Neural crest cell (in vitro differentiated cells): Measurements from ENCODE around the gene WWP2. TPM values are rescaled to one million over a fixed set of nuclear protein-coding genes. Genes with fewer than 3 reads are reported as not detected.
"Not testable (repeated sequence)": the region's sequence is repeated elsewhere in the genome, so short reads cannot be mapped to it uniquely, and the experiment has no call there.

ENCODE experiments used
- DNase-seq: peaks from one replicate; pipeline ENCODE4 v3.0.0; 2021; ENCODE audit warnings: low read depth, mixed read lengths, low spot score
- H3K27ac Mint-ChIP-seq: one replicate; pipeline ENCODE4 v1.8.0; 2021; ENCODE audit warnings: mild to moderate bottlenecking, mixed read lengths; ENCODE audit not compliant: unreplicated experiment
- H3K27me3 Mint-ChIP-seq: 2 replicates; pipeline ENCODE4 v1.8.0; 2021; ENCODE audit warnings: low read depth, mild to moderate bottlenecking, mixed read lengths
- H3K36me3 Mint-ChIP-seq: 2 replicates; pipeline ENCODE4 v1.8.0; 2021; ENCODE audit warnings: low read depth, mild to moderate bottlenecking, mixed read lengths
- H3K4me1 Mint-ChIP-seq: 2 replicates; pipeline ENCODE4 v1.8.0; 2021; ENCODE audit warnings: mixed read lengths
- H3K4me3 Mint-ChIP-seq: one replicate; pipeline ENCODE4 v1.8.0; 2021; ENCODE audit warnings: mild to moderate bottlenecking, mixed read lengths
- H3K9me3 Mint-ChIP-seq: 2 replicates; pipeline ENCODE4 v1.8.0; 2021; ENCODE audit warnings: mixed read lengths
- total RNA-seq: library from RNA; stranded (reverse); gene quantifications from 2 replicates; pipeline ENCODE4 v1.2.1, GENCODE V29; 2021
- TF ChIP-seq, protein P1 (sequence below): fragments of 200-600 bp; sonication (generic); conservative IDR thresholded peaks from 2 replicates; pipeline ENCODE4 v1.5.0; 2021; ENCODE audit warnings: antibody characterized with exemption, mild to moderate bottlenecking

The WWP2 gene
- total RNA-seq, 1 donor from 2014 or later = 48.7 TPM

DNA sequence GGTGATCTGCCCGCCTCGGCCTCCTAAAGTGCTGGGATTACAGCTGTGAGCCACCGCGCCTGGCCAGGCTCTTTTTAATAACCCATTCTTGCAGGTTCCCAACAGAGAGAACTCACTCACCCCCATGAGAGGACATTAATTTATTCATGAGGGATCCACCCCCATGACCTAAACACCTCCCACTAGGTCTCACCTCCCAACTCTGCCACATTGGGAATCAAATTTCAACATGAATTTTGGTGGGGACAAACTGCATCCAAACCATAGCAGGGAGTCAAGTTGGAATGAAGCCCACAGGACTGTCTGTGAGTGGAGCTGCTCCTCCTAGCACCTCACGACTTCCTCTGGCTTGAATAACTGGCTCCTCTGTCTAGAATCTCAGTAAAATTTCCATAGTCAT lies 85.5 kb downstream of the WWP2 start:
- H3K4me3 Mint-ChIP-seq = no peak overlapping the region
- no peak overlapping the region for H3K27ac Mint-ChIP-seq
- H3K27me3 Mint-ChIP-seq = no peaks in the 10 kb centered on the region
- H3K36me3 Mint-ChIP-seq = peaks cover 14% of the 10 kb centered on the region
- no peaks in the 10 kb centered on the region for H3K9me3 Mint-ChIP-seq
- no peak for DNase-seq
- TF ChIP-seq, protein P1, sequence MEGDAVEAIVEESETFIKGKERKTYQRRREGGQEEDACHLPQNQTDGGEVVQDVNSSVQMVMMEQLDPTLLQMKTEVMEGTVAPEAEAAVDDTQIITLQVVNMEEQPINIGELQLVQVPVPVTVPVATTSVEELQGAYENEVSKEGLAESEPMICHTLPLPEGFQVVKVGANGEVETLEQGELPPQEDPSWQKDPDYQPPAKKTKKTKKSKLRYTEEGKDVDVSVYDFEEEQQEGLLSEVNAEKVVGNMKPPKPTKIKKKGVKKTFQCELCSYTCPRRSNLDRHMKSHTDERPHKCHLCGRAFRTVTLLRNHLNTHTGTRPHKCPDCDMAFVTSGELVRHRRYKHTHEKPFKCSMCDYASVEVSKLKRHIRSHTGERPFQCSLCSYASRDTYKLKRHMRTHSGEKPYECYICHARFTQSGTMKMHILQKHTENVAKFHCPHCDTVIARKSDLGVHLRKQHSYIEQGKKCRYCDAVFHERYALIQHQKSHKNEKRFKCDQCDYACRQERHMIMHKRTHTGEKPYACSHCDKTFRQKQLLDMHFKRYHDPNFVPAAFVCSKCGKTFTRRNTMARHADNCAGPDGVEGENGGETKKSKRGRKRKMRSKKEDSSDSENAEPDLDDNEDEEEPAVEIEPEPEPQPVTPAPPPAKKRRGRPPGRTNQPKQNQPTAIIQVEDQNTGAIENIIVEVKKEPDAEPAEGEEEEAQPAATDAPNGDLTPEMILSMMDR = no peak
- H3K4me1 Mint-ChIP-seq = peaks cover 8% of the 10 kb centered on the region

DNA sequence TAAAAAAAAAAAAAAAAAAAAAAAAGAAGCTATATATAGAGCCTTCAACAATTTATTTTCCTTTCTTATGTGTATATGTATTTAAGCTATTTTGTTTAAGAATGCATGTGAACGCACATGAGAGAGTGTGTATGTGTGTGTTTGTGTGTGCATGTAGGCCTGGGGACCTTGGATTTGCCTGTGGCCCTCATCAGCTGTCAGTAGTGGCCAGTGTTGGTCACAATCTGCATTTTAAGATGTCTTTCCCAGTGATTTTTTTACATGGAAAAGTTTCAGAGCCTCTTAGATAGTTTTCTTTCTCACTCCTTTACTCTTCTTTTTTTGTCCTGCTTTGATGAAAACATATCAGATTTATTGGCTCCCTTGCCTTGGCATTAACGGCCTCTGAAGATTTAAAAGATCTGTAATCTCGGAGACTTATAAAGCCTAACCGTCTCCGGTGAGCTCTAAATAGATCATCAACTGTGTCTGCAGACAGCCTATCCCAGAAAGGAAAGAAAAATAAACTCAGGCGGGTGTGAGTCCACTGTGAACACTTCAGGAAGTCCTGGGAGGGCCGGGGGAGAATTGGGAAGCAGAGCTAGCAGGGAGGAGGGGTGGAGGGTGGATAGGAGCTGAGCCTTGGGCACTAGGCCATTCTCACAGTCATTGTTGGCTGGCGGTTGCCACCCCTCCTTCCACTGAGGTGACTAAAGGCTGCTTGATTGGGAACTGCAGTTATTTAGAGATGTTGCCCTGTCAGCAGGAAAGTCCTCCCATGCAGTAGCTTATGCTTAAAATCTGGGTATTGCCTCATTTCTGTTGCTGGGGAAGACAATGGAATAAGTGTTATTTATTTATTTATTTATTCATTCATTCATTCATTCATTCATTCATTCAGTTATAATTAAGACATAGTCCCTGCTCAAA lies 86.8 kb downstream of the WWP2 start:
- Mint-ChIP-seq H3K4me1 (peaks cover 20% of the 10 kb centered on the region), H3K9me3 (no peaks in the 10 kb centered on the region), H3K27ac (no peak overlapping the region), H3K4me3 (no peak overlapping the region), H3K36me3 (peaks cover 20% of the 10 kb centered on the region), H3K27me3 (no peaks in the 10 kb centered on the region)
- TF ChIP-seq, protein P1 = no peak
- no peak for DNase-seq

DNA sequence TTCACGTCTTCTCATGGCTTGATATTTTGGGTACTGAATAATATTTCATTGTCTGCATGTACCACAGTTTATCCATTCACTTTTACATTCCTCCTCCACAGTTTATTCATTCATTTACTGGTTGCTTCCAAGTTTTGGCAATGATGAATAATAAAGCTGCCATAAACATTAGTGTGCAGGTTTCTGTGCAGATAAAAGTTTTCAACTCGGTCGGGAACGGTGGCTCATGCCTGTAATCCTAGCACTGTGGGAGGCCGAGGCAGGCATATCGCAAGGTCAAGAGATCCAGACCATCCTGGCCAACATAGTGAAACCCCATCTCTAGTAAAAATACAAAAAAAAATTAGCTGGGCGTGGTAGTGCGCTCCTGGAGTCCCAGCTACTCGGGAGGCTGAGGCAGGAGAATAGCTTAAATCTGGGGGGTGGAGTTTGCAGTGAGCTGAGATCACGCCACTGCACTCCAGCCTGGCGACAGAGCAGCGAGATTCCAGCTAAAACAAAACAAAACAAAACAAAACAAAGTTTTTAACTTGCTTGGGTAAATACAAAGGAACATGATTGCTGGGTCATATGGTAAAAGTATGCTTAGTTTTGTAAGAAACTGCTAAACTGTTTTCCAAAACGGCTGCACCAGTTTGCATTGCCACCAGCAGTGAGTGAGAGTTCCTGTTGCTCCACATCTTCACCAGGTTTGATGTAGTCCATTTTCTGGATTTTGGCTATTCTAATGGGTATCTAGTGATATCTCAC lies 89.5 kb downstream of the WWP2 start:
- H3K9me3 Mint-ChIP-seq = no peaks in the 10 kb centered on the region
- no peaks in the 10 kb centered on the region for H3K27me3 Mint-ChIP-seq

DNA sequence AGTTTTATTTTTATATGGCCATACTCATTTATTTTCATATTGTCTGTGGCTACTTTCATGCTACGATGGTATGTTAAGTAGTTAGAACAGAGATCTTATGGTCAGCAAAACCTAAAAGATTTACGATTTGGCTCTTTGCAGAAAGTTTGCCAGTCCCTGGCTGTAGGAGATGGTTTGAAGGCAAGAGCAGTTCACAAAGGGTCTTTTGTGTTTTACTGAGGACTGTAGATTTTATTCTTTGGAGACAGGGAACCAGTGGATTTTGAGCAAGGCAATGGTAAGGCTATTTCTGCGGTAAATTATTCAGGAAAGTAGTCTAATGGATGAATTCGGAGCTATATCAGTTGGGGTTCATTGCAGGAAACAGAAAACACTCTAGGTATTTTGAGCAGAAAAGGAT lies 90.7 kb downstream of the WWP2 start:
- Mint-ChIP-seq H3K9me3 (no peaks in the 10 kb centered on the region), H3K4me3 (no peak overlapping the region), H3K4me1 (peaks cover 23% of the 10 kb centered on the region), H3K27ac (no peak overlapping the region), H3K27me3 (no peaks in the 10 kb centered on the region), H3K36me3 (peaks cover 19% of the 10 kb centered on the region)
- DNase-seq = no peak
- TF ChIP-seq, protein P1 = no peak

More for the DNA sequence above, 89.5 kb downstream of the WWP2 start:
- TF ChIP-seq, protein P1 = no peak
- H3K27ac Mint-ChIP-seq = no peak overlapping the region
- DNase-seq = no peak
- peaks cover 19% of the 10 kb centered on the region for H3K36me3 Mint-ChIP-seq
- peaks cover 23% of the 10 kb centered on the region for H3K4me1 Mint-ChIP-seq
- no peak overlapping the region for H3K4me3 Mint-ChIP-seq

DNA sequence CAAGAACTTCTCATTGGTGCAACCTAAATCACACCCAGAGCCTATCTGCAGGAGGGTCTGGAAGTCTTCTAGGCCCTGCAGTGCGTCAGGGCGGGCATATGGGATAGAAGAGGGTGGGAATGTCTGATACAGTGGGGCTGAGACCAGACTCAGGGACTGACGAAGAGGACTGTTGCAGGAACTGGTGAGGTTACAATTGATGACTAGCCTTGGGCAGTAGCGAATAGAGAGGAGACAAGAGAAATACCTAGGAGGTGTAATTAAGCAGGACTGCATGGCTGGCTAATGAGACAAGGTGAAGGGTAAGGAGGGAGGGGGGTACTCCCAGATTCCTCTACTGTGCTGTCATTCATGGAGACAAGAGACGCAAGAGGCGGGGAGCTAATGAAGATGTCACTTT lies 91.3 kb downstream of the WWP2 start:
- H3K4me3 Mint-ChIP-seq = no peak overlapping the region
- TF ChIP-seq, protein P1 = no peak
- DNase-seq = no peak
- H3K9me3 Mint-ChIP-seq = no peaks in the 10 kb centered on the region
- peaks cover 19% of the 10 kb centered on the region for H3K36me3 Mint-ChIP-seq
- no peaks in the 10 kb centered on the region for H3K27me3 Mint-ChIP-seq
- H3K4me1 Mint-ChIP-seq = peaks cover 24% of the 10 kb centered on the region
- no peak overlapping the region for H3K27ac Mint-ChIP-seq

DNA sequence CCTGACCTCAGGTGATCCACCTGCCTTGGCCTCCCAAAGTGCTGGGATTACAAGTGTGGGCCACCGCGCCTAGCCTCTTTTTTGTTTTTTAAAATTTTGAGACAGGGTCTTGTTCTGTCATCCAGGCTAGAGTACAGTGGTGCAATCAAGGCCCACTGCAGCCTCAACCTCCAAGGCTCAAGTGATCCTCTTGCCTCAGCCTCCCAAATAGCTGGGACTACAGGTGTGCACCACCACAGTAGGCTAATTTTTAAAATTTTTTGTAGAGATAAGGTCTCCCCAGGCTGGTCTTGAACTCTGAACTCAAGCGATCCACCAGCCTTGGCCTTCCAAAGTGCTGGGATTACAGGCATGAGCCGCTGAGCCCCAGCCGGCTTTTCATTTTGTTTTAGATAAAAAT lies 92.6 kb downstream of the WWP2 start:
- peaks cover 29% of the 10 kb centered on the region for H3K4me1 Mint-ChIP-seq
- H3K4me3 Mint-ChIP-seq, DNase-seq, H3K9me3 Mint-ChIP-seq, H3K27ac Mint-ChIP-seq, H3K27me3 Mint-ChIP-seq: not testable (repeated sequence)
- peaks cover 21% of the 10 kb centered on the region for H3K36me3 Mint-ChIP-seq
